DMS153 treated with DMSO at 0.1 percent for 48 hours (cell line): ENCODE data around the gene NXPE1.
"Not testable (repeated sequence)": the region's sequence is repeated elsewhere in the genome, so short reads cannot be mapped to it uniquely, and the experiment has no call there.

Source experiments
- DNase-seq: peaks from one replicate; lab custom pipeline; 2025; ENCODE audit not compliant: unreplicated experiment; lab: John Stamatoyannopoulos, UW

The NXPE1 gene

DNA sequence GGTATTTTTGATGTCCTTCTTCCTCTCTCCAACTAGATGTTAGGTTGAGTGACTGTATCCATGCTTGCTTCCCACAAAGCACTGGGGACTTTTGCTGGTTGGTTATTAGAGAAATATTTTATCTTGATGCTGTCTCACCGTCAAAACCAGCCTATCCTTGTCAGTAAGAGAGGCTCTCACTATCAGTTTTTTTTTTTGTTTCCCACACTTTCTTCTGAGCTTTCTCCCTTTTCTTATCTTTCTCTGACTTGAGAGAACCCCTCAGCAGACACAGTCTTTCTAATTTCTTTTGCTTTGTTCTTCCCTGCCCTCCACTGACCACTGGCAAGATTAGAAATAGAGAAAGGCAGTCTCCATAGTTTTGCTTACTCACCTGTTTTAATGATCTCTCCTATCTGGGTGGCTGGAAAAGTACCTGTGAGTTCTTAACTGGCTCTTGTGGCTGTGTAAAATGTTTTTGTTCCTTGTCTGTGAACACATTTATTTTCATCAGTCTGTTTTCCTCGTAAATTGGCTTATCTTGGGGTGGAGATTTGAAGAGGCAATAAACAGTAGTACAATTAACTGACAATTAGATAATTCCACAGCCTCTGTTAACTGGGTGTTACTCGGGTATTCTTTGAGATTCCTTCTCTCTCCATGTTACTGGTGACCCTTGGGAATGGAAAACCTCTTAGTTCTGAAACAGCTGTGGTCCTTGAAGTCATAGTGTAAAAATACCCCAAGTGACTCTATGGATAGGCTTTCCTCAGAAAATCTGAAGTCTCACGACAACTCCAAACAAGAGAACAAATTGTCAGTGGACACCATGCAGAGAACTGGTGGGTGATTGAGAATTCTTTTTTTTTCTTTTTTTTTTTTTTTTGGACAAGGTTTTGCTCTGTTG lies at the start of gene NXPE1:
NXPE1 (minus strand) TSS at position 457 of the 886 bp plus-strand sequence. CDS start 8,680 bp downstream, outside the sequence.
- no peak for DNase-seq

DNA sequence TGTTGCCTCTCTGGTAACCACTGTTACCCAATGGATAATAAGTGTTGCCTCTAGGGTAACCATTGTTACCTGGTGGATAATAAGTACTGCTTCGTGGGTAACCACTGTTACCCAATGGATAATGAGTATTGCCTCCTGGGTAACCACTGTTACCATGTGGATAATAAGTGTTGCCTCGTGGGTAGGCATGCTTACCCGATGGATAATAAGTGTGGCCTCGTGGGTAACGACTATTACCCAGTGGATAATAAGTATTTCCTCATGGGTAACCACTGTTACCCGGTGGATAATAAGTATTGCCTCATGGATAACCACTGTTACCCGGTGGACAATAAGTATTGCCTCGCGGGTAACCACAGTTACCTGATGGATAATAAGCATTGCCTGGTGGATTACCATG lies 49.7 kb upstream of the NXPE1 start:
- DNase-seq = no peak

DNA sequence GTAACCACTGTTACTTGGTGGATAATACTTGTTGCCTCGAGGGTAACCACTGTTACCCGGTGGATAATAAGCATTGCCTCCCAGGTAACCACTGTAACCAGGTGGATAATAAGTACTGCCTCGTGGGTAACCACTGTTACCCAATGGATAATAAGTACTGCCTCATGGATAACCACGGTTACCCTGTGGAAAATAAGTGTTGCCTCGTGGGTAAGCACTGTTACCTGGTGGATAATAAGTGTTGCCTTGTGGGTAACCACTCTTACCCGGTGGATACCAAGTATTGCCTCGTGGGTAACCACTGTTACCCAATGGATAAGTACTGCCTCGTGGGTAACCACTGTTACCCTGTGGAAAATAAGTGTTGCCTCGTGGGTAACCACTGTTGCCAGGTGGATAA lies 48.9 kb upstream of the NXPE1 start:
- not testable (repeated sequence) for DNase-seq

- no peak for DNase-seq
Observed at GRCh38 chr11:114607753-114608459, 48.2 kb upstream of the NXPE1 start.

DNA sequence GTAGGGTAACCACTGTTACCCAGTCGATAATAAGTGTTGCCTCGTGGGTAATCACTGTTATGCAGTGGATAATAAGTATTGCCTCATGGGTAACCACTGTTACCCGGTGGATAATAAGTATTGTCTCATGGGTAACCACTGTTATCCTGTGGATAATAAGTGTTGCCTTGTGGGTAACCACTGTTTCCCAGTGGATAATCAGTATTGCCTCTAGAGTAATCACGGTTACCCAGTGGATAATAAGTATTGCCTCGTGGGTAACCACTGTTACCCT lies 47.1 kb upstream of the NXPE1 start:
- DNase-seq = not testable (repeated sequence)

DNA sequence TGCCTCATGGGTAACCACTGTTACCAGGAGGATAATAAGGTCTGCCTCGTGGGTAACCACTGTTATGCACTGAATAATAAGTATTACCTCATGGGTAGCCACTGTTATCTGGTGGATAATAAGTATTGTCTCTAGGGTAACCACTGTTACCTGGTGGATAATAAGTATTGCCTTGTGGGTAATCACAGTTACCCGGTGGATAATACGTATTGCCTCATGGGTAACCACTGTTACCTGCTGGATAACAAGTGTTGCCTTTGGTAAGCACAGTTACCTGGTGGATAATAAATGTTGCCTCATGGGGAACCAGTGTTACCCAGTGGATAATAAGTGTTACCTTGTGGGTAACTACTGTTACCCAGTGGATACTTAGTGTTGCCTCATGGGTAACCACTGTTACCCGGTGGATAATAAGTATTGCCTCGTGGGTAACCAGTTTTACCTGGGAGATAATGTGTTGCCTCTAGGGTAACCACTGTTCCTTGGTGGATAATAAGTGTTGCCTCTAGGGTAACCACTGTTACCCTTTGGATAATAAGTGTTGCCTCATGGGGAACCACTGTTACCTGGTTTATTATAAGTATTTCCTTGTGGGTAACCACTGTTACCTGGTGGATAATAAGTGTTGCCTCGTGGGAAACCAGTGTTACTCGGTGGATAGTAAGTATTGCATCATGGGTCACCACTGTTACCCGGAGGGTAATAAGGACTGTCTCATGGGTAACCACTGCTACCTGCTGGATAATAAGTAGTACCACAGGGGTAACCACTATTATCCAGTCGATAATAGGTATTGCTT lies 46.5 kb upstream of the NXPE1 start:
- DNase-seq = no peak

DNA sequence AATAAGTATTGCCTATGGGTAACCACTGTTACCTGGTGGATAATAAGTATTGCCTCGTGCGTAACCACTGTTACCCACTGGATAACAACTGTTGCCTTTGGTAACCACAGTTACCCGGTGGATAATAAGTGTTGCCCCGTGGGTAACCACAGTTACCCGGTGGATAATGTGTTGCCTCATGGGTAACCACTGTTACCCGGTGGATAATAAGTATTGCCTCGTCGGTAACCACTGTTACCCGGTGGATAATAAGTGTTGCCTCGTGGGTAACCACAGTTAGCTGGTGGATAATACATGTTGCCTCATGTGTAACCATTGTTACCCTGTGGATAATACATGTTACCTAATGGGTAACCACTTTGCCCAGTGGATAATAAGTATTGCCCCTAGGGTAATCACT lies 45.7 kb upstream of the NXPE1 start:
- no peak for DNase-seq

DNA sequence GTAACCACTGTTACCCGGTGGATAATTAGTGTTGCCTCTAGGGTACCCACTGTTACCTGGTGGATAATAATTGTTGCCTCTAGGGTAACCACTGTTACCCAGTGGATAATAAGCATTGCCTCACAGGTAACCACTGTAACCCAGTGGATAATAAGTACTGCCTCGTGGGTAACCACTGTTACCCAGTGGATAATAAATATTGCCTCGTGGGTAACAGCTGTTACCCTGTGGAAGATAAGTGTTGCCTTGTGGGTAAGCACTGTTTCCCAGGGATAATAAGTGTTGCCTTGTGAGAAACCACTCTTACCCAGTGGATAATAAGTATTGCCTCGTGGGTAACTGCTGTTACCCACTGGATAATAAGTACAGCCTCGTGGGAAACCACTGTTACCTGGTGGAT lies 45.2 kb upstream of the NXPE1 start:
- DNase-seq = no peak

DNA sequence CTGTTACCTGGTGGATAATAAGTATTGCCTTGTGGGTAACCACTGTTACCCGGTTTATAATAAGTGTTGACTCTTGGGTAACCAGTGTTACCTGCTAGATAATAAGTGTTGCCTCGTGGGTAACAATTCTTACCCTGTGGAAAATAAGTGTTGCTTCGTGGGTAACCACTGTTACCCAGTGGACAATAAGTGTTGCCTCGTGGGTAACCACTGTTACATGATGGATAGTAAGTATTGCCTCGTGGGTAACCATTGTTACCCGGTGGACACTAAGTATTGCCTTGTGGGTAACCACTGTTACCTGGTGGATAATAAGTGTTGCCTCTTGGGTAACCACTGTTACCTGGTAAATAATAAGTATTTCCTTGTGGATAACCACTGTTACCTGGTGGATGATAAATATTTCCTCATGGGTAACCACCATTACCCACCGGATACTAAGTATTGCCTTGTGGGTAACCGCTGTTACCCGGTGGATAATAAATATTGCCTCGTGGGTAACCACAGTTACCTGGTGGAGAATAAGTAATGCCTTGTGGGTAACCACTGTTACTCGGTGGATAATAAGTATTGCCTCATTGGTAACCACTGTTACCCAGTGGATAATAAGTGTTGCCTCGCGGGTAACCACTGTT lies 44.6 kb upstream of the NXPE1 start:
- DNase-seq = no peak

DNA sequence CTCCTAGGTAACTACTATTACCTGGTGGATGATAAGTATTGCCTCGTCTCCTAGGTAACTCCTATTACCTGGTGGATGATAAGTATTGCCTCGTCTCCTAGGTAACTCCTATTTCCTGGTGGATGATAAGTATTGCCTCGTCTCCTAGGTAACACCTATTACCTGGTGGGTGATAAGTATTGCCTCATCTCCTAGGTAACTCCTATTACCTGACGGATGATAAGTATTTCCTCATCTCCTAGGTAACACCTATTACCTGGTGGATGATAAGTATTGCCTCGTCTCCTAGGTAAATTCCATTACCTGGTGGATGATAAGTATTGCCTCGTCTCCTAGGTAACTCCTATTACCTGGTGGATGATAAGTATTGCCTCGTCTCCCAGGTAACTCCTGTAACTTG lies 43.5 kb upstream of the NXPE1 start:
- not testable (repeated sequence) for DNase-seq

- DNase-seq = no peak
Observed at GRCh38 chr11:114598461-114598860, 38.8 kb upstream of the NXPE1 start.

- no peak for DNase-seq
Observed at GRCh38 chr11:114596175-114596919, 36.7 kb upstream of the NXPE1 start.

DNA sequence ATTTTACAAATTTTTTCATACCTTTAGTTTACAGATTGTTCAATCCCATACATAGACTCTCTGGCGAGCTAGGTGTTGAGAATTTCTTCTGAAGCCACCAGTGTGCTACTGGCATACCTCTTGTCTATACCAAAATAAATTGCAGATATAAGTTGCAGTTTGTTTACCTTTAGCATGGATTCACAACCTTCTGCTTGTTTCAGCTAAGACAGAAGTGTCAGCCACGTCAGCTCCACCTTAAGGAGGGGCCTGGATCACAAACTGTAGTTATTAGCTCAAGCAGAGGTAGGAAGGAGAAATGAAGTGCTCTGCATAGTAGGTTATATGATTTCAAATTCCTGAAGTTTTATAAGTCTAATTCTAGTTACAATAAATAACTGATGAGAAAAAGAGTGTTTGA lies 35.9 kb upstream of the NXPE1 start, which contains the start of gene NXPE4:
NXPE4 (minus strand) TSS at position 216 of the 400 bp plus-strand sequence. CDS start 1,027 bp downstream, outside the sequence.
- no peak for DNase-seq

- DNase-seq = no peak
Observed at GRCh38 chr11:114594703-114595102, 35.0 kb upstream of the NXPE1 start.

GRCh38 chr11:114587398-114587953 lies 27.8 kb upstream of the NXPE1 start:
- no peak for DNase-seq

DNA sequence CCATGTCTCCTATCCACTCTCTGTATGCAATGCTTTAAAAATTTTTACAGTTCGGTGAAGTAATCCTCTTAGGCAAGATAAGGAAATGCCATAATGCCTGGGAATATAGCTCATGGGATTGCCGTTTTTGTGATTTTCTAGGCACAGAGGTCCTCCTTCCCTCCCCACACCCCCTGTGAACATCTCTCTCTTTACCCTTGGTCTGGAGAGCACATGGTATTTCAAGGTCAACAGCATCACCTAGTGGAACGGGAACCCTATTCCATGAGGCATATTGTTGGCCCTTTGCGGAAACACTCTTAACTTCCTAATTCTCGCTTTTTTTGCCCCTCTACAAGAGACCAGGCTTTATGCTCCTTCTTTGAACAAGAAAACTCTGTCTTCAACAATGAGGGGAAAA lies 27.1 kb upstream of the NXPE1 start:
- no peak for DNase-seq

DNA sequence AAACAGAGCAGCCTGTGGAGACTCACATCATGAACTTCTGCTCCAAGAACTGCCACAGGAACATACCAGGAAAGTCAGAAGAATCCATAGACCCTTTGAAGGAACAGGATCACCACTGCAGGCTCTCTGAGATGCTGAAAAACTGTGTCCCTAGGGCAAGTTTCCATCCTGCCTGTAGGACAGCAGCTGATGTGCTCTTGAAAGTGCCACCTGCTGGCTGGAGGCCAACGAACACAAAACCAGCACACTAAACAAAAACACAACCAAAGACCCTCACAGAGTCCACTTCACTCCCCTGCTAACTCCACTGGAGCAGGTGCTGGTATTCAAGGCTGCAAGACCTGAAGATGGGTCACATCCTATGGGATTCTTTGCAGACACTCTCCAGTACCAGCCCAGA lies 12.0 kb upstream of the NXPE1 start:
- DNase-seq = no peak

DNA sequence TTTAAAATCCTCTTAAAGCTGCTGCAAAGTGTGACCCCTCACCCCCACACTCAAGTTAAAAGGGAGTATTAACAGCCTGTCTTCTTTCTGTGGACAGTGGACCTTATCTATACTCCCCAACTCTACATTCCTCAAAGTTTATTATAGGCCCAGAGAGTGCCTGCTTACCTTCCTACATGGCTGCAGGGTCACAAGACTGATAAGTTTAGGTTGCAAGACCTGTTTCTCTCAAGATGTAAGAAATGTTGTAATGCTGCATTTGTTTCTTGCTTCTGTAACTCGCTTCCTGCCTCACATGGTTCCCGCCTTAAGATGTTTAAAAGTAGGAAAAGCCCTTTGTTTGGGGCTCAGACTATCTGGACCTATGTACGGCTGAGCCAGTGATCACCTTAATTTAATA lies 10.1 kb upstream of the NXPE1 start:
- DNase-seq = no peak

DNA sequence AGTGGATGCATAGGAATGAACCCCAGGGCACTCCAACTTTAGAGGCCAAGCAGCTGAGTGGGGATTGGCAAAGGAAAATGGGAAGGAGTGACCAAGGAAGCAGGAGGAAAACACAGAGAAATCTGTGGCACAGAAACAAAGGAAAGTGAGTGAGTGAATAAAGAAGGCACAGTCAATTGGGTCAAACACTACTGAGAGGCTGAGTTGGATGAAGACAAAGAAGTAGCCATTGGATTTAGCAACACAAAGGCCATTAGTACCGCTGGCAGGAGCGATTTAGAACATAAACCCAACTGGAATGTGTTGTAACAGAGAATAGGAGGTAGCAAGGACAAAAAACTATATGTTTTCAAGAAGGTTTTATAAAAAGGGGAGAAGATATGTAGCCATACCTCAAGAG lies 6.6 kb upstream of the NXPE1 start:
- no peak for DNase-seq

DNA sequence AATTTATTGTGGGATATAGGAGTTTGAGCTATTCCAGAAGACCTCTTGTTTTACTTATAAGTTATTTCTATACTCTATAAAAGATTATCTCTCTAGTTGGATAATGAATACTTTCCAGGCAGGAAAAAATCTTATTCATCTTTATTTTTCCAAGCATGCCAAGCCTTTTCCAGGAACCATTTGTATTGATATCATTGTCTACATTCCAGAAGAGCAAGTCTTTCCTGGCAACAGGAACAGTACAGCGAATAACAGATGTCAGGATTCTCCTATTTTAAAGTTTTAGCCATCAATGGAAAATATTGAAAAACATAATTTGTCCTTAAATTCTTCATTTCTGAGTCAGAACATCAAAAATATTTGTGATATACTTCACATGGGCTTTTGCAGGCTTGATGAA lies 5.2 kb upstream of the NXPE1 start:
- DNase-seq = no peak
